HG03175 (cell line): ENCODE measurements around the gene MYL1.

Experiments used
- ATAC-seq: cut with Tn5 transposase; IDR thresholded peaks from one replicate; pipeline ENCODE4 v1.9.1; 2021; ENCODE audit warnings: mild to moderate bottlenecking, moderate library complexity; ENCODE audit not compliant: unreplicated experiment

Gene MYL1

DNA sequence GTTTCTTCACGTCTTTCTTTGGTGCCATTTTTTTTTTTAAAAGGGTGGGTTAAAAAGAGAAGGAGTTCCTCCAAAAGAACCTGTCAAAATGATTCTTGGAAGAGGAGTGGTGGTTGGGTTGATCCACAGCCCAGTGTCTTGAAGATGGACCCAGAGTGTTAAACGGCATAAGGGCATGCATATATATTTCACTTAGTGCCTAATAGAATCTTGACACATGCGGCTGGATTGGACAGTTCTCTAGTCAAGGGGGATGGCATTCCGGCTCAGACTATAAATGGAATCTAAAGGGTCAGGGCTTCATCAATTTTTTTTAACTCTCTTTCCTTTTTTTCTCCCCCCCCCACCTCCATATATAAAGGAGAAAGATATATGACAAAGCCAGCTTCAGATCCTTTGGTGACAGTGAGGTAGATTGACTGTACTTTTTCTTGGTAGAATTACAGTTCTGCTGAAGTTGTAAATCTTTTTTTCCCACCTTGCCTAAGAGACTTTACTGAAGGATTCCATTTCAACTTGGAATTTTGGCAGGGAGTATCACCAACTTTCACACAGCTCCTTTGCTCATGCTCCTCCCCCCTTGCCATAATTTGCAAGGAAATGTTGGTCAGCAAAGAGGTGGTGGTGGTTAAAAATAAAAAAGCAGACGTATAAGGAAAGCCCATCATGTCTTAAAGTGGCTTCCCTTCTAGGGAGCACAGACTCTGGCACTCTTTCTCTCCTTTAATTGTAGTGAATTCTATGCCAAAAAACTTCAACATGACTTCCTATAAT is at the start of gene MYL1:
Gene MYL1 (minus strand): TSS at position 160 of the 774 bp plus-strand sequence. CDS start 132 bp downstream, at position 28.
- ATAC-seq: no peak

- no peak for ATAC-seq
Measured at GRCh38 chr2:210363876-210364275, 48.9 kb upstream of the MYL1 start.

DNA sequence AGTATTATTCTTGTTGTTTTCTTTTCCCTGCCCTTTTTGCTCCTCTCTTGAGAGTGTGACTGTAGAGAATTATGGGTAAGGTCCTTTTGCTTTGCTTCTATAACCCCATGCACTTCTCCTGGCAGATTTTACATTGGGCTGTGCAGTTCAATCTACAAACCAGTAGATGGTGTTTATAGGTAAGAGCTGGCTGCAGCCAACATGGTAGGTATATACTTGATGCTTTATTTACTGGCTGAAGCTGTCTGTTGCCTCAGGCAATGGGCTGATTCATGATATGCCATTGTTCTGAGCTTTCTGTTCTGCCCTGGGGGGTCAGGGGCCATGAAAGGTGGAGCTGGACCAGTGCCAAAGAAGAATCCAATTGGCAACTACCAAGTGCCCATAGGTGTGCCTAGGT is 48.3 kb upstream of the MYL1 start:
- ATAC-seq: peak; percentile 59

DNA sequence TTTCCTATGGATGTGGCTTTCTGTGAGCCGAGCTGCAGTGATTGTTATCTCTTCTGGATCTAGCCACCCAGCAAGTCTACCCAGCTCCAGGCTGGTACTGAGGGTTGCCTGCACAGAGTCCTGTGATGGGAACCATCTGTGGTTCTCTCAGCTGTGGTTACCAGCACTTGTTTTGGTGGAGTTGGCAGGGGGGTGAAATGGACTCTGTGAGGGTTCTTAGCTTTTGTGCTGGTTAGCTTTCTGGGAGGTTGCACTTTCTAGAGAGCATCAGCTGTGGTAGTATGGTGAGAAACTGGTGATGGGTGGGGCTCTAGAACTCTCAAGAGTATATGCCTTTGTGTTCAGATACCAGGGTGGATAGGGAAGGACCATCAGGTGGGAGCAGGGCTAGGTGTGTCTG is 45.4 kb upstream of the MYL1 start:
- no peak for ATAC-seq

- no peak for ATAC-seq
Measured at GRCh38 chr2:210356944-210357343, 42.0 kb upstream of the MYL1 start.

DNA sequence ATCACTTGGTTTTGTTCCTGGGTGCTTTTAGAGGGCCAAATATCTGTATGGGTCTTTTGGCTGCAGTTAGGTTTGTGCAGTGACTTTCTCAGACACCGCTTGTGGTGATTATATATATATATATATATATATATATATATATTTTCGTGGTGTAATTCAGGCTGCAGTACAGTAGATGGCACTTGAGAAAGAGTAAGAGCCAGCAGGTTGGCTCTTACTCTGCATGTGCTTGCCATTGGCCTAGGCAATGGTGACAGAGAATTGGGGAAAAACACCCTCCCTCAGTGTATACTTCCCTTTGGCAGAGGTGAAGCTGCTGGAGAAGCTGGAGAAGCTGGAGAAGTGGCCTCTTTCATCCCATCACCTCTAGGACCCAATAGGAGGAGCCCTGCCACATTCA is 22.2 kb upstream of the MYL1 start:
- no peak for ATAC-seq

DNA sequence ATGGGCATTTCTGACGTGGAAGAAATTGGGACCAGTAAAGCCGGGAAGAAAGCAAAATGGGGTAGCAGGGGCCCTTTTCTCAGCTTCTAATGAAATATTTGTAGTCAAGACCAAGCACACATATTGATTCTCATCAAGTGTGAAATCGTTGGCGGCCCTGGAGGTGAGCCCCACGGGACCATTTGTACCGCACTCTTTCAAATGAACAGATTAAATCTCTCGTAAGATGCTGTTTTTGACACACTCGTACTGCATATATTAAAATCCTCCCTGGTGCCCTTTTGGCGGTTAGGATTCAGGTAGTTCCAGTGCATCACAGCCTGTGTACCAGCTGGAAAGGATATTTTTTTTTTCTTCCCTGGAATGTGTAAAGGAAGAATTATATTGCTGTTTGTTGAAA is 9.9 kb upstream of the MYL1 start:
- ATAC-seq: no peak

DNA sequence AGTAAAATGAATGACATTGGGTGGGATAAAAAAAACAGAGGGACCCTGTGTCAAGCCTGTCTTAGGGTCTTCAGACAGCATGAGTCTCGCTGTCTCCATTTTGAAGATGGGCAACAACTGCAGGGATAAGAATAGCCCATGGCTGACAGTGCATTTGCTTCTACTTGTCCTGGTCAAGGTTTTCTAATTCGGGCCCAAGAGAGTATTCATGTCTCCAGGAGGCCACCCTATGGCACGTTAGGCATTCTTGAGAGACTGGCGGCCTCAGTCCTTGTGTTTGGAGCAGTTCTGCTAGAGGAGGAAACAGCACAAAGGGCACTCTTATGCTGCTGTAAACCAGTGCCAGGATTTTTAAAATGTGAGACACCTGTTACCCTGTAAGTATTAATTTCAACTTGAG is 9.5 kb upstream of the MYL1 start:
- no peak for ATAC-seq

GRCh38 chr2:210323003-210323402 is 8.0 kb upstream of the MYL1 start:
- no peak for ATAC-seq

DNA sequence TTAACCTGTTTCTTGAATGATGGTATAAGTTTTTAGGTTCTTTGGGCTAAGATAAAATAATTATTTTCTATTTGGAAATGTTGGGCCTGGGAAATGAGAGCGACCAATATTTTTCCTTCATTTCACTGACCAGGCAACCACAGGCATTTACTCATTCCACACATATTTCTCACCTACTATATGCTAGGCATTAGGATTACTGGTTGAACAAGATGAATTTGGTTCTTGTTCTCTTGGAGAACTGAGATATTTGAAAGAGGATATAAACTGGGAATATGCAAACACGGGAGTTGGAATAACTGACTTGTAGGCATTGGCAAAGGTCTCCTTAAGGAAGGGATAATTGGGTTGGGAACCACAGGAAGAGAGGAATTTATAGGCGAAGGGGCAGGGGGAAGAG is 3.9 kb upstream of the MYL1 start:
- ATAC-seq: no peak

- ATAC-seq: no peak
Measured at GRCh38 chr2:210318486-210318885, 3.5 kb upstream of the MYL1 start.

DNA sequence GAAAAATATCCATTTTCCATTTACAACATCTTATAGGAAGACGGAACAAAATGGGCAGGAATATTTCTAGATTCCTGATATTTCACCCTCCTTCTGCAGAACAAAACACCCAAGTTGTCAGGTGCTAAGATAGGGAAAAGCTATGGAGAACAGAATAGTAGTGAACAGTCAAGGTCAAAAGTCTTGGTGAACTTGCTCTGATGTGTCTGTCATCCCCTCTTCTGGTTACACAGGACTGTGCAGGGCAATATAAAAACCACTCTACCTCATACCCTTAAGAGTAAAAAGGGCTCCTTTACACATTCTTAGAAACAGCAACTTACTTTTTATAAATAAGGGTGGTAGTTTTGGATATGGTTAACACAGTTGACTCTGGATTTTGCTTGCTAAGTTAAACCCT is 4.4 kb downstream of the MYL1 start:
- no peak for ATAC-seq

- ATAC-seq: no peak
Measured at GRCh38 chr2:210309548-210310233, 5.3 kb downstream of the MYL1 start.

- ATAC-seq: no peak
Measured at GRCh38 chr2:210303498-210303897, 11.5 kb downstream of the MYL1 start.

DNA sequence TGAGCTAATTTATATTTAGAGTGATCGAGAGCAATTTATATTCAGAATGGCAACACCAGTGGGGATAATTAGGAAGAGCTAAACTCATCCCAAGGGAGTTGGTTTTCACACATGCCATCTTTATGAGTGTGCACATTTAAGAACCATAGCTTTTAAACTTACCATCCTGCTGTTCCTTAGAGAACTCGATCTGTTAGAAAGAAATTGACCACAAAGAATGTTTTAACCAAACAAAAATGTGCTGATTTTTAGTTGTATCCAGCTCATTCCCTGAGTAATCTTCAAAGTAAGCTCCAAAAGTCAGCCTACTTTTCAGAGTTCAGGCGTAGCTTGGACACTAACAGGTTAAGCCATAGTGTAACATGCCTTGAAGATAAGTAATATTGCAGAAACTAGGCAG is 12.6 kb downstream of the MYL1 start:
- no peak for ATAC-seq

DNA sequence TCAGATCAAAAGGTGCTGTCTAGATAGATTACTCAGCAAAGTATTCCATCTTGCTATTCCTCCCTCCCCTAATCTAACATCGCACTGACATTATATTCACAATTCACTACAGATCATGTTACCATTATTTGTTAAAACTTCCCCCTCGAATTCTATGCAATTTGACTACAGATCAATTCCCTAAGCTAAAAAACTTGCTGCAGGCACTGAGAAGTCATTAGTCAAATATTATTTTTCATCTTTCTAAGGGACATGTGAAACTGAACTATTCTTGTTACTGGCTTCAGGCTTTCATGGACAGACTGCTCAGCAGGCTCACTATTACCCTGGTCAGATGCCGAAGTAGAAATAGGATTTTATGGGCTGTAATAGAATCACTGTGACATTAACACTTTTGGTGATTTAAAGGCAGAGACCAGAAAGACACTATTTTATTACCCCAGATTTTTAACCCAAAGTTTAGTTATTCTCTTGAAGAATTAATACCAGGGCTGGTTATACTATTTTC is 15.1 kb downstream of the MYL1 start:
- no peak for ATAC-seq

DNA sequence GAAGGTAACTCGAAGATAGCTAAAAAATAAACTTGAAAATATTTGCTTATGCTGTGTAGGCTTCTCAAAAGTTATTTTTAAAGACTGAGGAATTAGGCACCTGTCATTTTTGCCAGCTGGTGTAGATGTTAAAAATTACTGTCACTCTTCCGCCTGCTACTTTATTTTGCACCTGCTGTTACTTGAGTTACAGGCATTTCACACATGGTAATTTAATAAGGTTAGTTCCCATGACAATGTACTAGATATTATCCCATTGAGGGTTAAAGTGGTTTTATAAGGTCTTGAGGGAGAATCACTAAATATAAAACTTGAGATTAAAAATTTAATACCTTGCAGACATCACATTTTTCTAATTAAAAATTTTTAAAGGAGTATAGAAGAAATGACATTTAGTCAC is 26.6 kb downstream of the MYL1 start:
- ATAC-seq: no peak

DNA sequence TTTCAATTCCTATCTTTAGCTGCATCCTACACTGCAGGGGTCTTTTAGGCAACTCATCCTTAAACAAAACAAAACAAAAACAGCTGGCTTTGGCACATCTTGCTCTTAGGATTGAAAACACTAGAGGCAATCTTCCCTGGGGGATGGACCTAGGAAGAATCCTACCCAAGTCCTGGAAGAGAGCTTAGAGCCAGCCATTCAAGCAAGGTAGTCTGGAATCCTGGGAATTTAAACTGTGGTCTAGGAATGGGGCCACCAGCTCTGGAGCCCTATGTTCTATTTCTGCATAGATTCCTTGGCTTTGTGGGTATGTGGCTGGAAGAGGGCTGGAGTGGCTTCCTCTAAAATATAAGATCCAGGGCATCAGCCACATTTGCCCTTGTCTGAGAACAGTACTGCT is 27.7 kb downstream of the MYL1 start:
- no peak for ATAC-seq

GRCh38 chr2:210286123-210286680 is 28.8 kb downstream of the MYL1 start:
- ATAC-seq: no peak

GRCh38 chr2:210277133-210277532 is 37.8 kb downstream of the MYL1 start:
- no peak for ATAC-seq

DNA sequence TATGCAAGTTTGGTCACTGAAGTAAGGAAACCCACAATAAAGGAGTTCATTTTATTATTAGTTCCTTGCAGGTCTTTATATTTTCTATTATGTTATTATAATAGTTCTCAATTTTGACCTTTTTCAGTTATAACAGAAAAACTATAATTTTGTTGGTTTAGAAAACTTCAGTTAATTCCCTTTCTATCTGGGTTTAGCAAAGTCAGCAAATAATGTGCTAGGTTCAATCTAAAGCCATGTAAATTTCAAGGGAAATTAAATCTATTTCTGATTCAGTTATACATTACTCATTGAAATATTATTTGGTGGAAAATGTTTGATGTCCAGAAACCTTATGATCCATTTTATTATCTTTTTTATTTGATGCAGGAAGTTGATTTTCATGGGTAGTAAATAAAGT is 43.7 kb downstream of the MYL1 start:
- ATAC-seq: no peak

GRCh38 chr2:210269148-210269547 is 45.8 kb downstream of the MYL1 start:
- ATAC-seq: no peak
